GM12872 (cell line): Measurements from ENCODE around the gene TSC22D4.

ENCODE experiments used
- TF ChIP-seq, protein P1 (sequence below): IDR thresholded peaks from 3 replicates; pipeline ENCODE4 v1.5.1; 2011; ENCODE audit warnings: low read depth, mild to moderate bottlenecking, low read length, moderate library complexity; ENCODE audit not compliant: insufficient read depth

Gene TSC22D4

DNA sequence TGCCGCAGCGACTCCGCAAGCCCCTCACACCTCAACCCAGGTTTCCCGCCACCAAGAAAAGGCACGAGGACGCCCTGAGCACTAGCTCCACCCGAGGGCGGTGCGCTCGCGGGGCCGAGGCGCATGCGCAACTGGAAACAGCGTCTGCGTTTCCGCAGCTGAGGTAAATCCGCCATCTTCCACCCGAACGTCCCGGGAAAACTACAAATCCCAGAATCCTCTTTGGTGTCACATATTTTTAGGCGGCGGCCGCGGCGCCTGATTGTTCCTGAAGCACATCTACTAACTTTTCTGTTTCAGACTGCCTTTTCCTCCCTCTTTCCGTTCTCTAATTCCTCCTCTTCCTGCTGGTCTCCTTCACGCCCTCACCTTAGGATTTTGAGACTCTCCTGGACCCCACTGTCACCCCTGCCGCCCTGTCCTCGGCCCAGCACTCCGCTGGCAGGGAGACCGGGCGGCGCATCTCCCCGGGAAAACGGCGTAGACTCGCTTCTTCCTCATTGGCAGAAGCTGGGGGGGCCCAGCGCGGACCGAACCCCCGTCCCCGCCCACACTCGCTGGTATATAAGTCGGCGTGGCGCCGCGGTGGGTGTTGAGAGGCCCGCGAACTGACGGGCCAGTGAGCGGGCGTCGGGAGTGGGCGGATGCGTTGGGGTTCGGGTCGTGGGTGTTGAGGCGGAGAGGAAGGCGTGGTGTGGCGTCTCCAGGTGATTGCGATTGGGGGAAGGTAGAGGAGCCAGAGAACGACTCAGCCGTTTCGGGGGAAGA, 50.6 kb downstream of the TSC22D4 start, which contains the start of gene ZCWPW1:
ZCWPW1 (minus strand) TSS at position 505 of the 768 bp plus-strand sequence. CDS start 8,054 bp downstream, outside the sequence.
- TF ChIP-seq, protein P1, sequence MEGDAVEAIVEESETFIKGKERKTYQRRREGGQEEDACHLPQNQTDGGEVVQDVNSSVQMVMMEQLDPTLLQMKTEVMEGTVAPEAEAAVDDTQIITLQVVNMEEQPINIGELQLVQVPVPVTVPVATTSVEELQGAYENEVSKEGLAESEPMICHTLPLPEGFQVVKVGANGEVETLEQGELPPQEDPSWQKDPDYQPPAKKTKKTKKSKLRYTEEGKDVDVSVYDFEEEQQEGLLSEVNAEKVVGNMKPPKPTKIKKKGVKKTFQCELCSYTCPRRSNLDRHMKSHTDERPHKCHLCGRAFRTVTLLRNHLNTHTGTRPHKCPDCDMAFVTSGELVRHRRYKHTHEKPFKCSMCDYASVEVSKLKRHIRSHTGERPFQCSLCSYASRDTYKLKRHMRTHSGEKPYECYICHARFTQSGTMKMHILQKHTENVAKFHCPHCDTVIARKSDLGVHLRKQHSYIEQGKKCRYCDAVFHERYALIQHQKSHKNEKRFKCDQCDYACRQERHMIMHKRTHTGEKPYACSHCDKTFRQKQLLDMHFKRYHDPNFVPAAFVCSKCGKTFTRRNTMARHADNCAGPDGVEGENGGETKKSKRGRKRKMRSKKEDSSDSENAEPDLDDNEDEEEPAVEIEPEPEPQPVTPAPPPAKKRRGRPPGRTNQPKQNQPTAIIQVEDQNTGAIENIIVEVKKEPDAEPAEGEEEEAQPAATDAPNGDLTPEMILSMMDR = no peak

DNA sequence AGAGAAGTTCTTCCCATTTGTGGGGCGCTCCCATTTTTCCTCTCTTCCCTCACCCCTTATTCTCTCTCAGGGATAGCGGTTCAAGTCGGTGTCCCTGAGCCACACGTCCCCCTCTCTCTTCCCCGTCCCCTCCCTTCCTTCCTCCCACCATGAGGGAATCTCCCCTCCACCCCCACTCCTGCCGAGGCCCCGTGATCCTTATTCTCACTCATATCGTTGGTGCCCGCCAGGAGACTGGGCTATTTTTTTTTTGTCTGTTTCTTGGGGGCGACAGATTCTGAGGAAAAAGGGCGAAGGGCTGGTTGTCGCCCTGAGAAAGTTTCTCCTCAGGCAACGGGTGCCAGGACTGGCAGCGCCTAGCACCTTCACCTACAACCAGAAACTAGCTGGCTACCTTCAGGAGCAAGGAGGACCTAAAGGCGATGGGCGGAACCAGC, 51.2 kb downstream of the TSC22D4 start:
- TF ChIP-seq, protein P1 = no peak

DNA sequence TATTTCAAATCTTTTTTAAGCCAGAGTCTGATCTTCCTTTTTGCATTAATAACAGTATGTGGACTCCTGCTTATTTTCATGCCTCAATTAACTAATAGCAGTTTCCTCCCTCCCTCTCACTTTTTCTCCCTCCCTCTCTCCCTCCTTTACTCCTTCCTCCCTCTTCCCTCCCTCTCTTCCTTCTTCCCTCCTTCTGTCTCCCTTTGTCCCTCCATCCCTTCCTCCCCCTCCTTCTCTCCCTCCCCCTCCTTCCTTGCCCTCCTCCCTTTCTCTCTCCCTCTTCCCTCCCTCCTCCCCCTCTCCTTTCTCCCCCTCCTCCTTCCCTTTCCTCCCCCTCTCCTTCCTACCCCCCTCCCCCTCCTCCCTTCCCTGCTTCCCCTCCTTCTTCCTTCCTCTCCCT, 52.5 kb downstream of the TSC22D4 start:
- TF ChIP-seq, protein P1 = no peak

DNA sequence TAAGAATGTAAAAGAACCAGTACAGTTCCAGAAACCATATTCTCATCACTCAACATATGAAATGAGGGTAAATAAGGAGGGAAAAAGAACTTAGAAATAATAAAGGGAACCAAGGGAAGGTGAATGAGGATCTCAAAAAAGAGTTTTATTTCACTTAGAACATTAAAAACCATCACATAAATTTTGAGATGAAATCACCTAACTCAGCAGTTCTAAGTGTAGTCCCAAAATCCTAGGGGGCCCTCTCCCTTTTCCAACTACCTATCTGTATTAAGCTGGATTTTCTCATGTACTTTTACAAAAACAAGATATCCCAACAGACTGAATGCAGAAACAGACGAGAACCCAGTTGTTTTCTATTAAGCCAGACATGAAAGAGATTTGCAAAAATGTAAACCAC, 53.7 kb downstream of the TSC22D4 start:
- TF ChIP-seq, protein P1 = no peak

DNA sequence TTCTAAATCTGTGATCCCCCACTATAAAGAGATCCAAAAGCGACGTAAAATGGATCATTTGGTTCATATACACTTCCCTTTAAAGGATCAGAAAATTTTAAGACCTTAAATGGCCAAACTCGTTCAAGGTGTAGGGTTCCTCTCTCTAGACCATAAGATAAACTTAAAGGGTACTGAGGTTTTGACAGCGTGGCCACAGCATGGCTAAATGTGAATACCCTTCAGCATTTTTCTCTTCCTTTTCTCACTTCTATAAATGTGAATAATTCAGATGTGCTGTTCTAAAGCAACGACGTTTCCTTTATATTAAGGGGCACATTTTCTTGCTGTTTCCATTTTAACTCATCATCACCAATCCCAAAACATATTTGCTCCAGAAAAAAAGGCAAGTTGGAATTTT, 55.7 kb downstream of the TSC22D4 start:
- TF ChIP-seq, protein P1 = no peak

DNA sequence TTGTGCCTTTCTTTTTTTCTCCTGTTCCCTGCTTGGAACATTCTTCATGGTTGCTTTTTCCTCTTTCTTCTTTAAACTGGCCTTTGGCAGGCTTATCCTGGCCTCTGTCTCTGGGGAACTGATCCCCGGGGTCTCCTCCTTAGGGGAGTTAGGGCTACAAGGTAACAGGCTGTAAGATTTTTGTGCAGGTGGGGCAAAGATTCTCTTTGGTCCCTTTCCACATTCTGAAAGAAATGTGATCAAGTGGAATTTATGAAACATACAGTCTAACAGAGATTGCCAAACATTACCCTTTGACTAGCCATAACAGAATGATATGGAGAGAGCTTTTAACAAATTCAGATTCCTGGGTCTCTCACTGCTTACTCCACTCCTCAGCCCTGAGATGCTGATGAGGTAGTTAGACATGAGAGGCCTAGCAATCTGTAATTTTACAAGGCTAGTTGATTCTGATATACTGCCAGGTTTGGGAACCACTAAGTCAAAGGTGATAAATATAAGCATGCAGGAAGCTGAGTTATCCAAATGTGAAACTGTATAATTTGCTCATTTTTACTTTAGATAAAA, 59.3 kb downstream of the TSC22D4 start:
- TF ChIP-seq, protein P1 = no peak

DNA sequence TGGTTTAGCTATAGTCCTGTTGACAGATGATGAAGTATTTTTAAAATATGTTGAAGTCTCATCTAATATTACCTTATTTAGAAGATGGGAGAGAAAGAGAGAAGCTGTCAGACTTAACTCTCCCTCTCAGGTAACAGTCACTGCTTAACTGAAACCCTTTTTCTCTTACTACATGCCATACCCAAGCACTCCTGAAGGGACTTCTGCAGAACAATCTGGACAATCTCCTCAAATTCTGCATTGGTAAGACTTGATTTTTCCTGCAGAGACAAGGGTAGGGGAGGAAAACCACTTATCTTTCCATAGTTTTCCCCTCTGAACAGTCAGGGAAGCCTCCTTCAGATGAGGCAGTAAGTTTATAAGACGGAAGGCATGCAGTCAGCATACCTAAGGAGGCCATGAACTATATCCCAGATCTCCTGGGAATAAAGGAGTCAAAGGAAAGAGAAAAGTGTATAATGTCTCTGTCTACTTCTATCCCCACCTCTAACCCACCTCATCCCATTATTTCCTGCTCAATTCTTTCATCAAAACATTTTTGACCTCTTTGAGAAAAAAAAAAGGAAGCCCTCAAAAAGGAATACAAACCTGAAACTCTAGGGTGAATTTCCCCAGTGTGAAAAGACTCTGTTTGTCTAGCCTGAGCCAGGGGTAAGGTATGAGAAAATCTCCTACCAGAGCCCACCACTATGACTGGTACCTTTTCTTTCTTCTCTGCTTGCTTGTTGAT, 59.9 kb downstream of the TSC22D4 start:
- TF ChIP-seq, protein P1 = no peak
